Muscle of arm (tissue), 14 donors: ENCODE data around the gene PPIP5K1. TPM values are rescaled to one million over a fixed set of nuclear protein-coding genes. Genes with fewer than 3 reads are reported as not detected.
A peak's percentile ranks its signal among the peaks of the same experiment; 100 is the strongest.
"Not testable (repeated sequence)": the region's sequence is repeated elsewhere in the genome, so short reads cannot be mapped to it uniquely, and the experiment has no call there.

Source experiments
- DNase-seq: peaks from one replicate; pipeline ENCODE4 v3.0.0-alpha.2; 2013
- long read RNA-seq, 11 donors: transcript quantifications; one replicate each; lab custom pipeline, GENCODE V29; 2026
- polyA plus RNA-seq, 12 donors: library from polyadenylated mRNA; unstranded; fragments of 120-200 nt; gene quantifications; one replicate each; pipeline ENCODE4 v1.2.1, GENCODE V29; 2013; ENCODE audit not compliant: insufficient read length in 12 of 12

PPIP5K1 gene
- polyA plus RNA-seq, result 10 to 100 TPM in 3 of 12 donors, 1 to 10 TPM in 8, not detected in 1; 4.9 to 22.9 (median 6.5) TPM
- long read RNA-seq, donor 1, full-length matches to known transcripts, result 1 of 1 reads
- long read RNA-seq, donor 1, partial matches to known transcripts, result 0 of 1 reads
- long read RNA-seq, donor 1, other reads (novel, unspliced or antisense), result 0 of 1 reads
- long read RNA-seq, donor 2, result 0 reads
- long read RNA-seq, donor 3, result 0 reads
- long read RNA-seq, donor 4, result 0 reads
- long read RNA-seq, donor 5, result 0 reads
- long read RNA-seq, donor 6, result 0 reads
- long read RNA-seq, donor 7, result 0 reads
- long read RNA-seq, donor 8, result 0 reads
- long read RNA-seq, donor 9, result 0 reads
- long read RNA-seq, donor 10, result 0 reads
- long read RNA-seq, donor 11, result 0 reads

- not testable (repeated sequence) for DNase-seq
Measured at GRCh38 chr15:43589778-43590466, at the start of gene PPIP5K1. Gene PPIP5K1, minus strand, starts transcription at chr15:43590208. Its CDS starts 5,704 bp downstream, at chr15:43584504.

- not testable (repeated sequence) for DNase-seq
Measured at GRCh38 chr15:43638464-43639204, 48.6 kb upstream of the PPIP5K1 start.

- DNase-seq, result not testable (repeated sequence)
Measured at GRCh38 chr15:43626937-43627336, 36.9 kb upstream of the PPIP5K1 start.

GRCh38 chr15:43625106-43625505 is 35.1 kb upstream of the PPIP5K1 start:
- DNase-seq, result no peak

GRCh38 chr15:43622068-43622799 is 32.2 kb upstream of the PPIP5K1 start:
- not testable (repeated sequence) for DNase-seq

GRCh38 chr15:43618700-43619099 is 28.7 kb upstream of the PPIP5K1 start, which contains the start of gene STRC:
Gene STRC, minus strand, starts transcription at chr15:43618800. Its CDS starts 78 bp downstream, at chr15:43618722.
- not testable (repeated sequence) for DNase-seq

- not testable (repeated sequence) for DNase-seq
Measured at GRCh38 chr15:43617750-43618149, 27.7 kb upstream of the PPIP5K1 start.

- DNase-seq, result peak; percentile 8
Measured at GRCh38 chr15:43602233-43602632, 12.2 kb upstream of the PPIP5K1 start.

- not testable (repeated sequence) for DNase-seq
Measured at GRCh38 chr15:43600200-43600599, 10.2 kb upstream of the PPIP5K1 start.

- not testable (repeated sequence) for DNase-seq
Measured at GRCh38 chr15:43599131-43599530, 9.1 kb upstream of the PPIP5K1 start.

- DNase-seq, result not testable (repeated sequence)
Measured at GRCh38 chr15:43593328-43594190, 3.6 kb upstream of the PPIP5K1 start, which contains the start of gene CKMT1B. Gene CKMT1B, plus strand, starts transcription at chr15:43594027. Its CDS starts 192 bp downstream, at chr15:43594219.

GRCh38 chr15:43592841-43593240 is 2.8 kb upstream of the PPIP5K1 start:
- not testable (repeated sequence) for DNase-seq

- not testable (repeated sequence) for DNase-seq
Measured at GRCh38 chr15:43574607-43575006, 15.4 kb downstream of the PPIP5K1 start.

- not testable (repeated sequence) for DNase-seq
Measured at GRCh38 chr15:43566615-43567014, 23.4 kb downstream of the PPIP5K1 start.

GRCh38 chr15:43563793-43564192 is 26.2 kb downstream of the PPIP5K1 start:
- DNase-seq, result not testable (repeated sequence)

GRCh38 chr15:43562753-43563152 is 27.3 kb downstream of the PPIP5K1 start:
- not testable (repeated sequence) for DNase-seq

GRCh38 chr15:43552986-43553385 is 37.0 kb downstream of the PPIP5K1 start:
- no peak for DNase-seq

- no peak for DNase-seq
Measured at GRCh38 chr15:43552256-43552655, 37.8 kb downstream of the PPIP5K1 start.

GRCh38 chr15:43550527-43551363 is 39.3 kb downstream of the PPIP5K1 start:
- DNase-seq, result no peak
